GM19239 (cell line): ENCODE measurements around the gene BCOR.

Experiments
- DNase-seq: peaks from one replicate; pipeline ENCODE4 v3.0.0; 2011; ENCODE audit warnings: low spot score; ENCODE audit not compliant: insufficient read length
- FAIRE-seq: peaks from 2 replicates; lab custom pipeline; 2011; peaks lifted over from hg19 to GRCh38; lab: Jason Lieb, UNC

The BCOR gene

DNA sequence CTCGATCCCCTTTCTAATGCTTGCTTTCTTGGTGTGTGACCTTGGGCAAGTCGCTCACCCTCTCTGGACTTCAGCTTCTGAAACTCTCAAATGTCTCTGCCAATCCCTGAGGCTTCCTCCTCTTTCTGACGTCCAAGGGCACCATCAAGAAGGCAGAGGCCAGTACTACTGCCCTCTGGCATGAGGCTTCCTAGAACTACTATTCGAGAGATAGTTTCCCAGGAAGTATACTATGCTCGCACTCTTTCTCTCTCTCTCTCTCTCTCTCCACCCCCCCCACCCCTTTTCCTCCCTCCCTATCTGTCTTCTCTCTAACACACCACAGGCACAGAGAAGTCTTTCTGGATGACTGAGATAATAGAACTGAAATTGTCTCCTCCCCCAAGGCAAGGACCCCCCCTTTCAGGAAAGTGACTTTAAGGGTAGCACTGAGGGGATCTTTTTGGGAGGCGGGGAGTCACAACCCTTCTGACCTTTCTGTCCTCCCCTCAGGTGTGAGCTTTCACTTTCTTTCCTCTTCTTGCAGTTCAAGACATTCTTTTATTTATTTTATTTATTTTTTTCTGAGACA is 20.0 kb upstream of the BCOR start:
- FAIRE-seq: peak; percentile 55
- DNase-seq: no peak

DNA sequence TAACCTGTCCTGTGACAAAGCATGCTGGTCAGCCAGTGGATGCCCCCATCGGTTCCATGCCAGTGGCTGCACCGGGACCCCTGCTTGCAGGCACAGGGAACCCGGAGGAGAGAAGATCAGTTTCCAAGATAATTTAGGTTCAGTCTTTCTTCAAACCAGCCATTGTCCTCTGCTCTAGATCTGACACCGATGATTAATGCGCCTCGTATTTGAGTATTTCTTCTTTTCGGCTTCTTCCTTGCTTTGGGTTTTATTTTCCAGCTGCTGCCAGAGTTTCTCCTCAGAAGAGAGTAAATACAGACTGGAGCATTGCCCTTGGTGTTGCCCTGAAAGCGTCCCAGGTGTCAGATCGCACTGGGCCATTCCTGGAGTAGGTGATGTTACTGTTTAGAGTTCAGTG is 19.2 kb upstream of the BCOR start:
- no peak for FAIRE-seq

DNA sequence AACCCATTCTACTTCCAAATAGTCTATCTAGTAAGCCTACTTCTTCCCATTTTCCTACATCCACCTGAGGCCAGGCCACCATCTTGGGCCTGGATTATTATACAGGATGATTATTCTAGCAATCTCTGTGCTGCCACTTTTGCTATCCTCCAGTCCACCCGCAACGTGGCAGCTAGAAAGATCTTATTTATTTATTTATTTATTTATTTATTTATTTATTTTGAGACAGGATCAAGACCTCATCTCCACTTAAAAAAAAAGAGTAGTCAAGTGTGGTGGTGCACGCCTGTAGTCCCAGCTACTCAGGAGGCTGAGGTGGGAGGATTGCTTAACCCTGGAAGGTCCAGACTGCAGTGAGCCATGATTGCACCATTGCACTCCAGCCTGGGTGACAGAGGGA is 15.2 kb upstream of the BCOR start:
- no peak for DNase-seq
- FAIRE-seq: no peak

More for the DNA sequence above, 19.2 kb upstream of the BCOR start:
- no peak for DNase-seq

DNA sequence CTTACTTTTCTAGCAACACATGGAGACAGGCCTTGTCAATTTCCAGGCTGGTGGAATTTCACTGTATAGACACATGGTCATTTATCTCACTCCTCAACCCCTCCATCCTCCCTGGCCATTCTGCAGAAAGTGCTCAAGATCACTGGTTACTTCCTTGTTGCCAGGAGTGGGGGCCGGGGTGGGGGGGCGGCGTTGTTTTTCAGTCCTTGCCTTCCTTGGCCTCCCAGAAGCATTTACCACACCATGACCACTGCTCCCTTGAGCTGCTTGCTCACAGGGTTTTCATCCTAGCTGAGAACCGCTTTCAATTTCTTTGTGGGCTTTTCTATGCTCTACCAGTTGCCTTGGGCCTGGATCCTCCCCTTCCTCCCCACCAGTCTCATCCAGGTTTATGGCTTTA is 14.1 kb upstream of the BCOR start:
- FAIRE-seq (no peak), DNase-seq (no peak)

DNA sequence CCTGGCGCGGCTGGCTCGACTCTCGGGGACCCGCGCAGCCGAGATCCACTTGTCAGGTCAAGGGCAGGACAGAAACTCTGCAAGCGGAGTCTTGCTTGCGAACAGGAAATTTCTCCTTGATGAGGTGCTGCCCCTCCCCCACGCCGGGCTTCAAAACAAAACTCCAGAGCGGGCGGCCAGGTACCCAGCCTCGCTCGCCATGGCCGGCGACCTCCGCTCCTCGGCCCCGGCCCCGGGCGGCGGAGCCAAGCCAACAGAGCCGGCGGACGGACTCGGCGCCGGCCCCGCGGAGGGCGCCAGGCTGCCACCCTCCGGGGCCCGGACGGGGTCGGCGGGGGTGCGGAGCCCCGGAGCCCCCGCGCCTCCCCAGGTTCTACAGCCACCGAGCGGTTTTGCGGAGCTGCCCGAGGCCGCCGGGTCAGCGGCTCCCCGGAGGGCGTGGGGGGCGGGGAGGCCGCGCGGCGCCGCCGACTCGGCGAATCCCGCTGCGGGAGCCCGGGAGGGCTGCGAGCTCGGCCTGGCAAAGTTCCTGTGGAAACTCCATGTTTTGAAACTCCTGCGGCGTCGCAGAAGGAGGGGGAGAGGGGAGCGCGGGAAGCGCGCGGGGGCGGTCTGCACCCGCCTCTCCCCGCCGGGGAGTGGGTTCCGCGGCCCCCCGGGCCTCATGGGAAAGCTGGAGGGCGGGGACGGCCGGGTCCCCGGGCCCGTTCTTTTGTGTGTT is 11.7 kb upstream of the BCOR start:
- FAIRE-seq (no peak), DNase-seq (no peak)

DNA sequence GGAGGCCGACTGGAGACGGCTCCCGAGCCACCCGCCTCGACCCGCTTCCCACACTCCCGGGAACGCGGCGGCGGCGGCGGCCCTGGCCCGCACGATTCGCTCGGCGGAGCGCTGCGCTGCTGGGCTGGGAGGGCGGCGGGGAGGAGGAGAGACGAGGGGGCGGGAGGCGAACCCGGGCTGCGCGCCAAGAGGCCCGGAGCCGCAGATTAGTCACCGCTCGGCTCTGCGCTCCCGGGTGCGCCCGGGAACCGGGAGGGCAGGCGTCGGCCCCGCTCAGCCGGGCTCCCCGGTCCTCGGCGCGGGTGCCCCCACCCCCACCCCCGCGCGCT is 11.2 kb upstream of the BCOR start:
- FAIRE-seq (no peak), DNase-seq (no peak)

DNA sequence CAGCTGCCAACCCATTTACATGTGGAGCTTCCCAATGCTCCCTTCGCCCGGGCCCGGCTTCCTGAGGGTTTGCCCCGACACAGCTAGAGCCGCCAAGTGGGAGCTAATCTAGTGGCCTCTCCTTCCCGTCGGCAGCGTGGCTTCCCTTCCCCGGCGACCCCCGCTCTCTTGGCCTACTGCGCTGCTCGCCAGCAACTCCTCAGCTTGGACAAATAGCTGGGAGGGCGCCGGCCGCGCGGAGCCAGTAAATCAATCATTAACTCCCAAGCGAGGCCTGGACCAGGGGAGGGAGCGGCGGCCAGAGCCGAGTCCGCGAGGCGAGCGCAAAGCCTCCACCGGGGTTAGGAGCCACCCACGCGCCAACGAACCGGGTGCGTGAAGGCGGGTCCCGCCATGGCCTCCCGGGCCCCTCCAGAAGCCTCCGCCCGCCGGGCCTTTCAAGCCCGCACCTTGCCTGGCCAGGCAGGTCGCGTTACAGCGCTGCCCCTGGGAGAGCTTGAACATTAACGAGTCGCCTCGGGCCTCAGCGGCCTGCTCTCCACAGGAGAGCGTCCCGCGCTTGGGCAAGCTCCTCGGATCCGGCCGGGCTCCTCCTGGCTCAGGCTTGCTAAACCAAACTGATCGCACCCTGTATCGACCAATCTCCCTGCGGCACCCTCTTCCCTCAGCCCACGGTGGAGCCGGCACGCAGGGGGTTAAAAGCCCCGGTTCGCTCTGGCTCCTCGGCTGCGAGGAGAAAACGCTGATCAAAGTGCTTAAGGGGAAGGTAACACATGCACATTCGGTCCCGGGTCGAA is 10.6 kb upstream of the BCOR start:
- DNase-seq (no peak), FAIRE-seq (peak; percentile 51)

DNA sequence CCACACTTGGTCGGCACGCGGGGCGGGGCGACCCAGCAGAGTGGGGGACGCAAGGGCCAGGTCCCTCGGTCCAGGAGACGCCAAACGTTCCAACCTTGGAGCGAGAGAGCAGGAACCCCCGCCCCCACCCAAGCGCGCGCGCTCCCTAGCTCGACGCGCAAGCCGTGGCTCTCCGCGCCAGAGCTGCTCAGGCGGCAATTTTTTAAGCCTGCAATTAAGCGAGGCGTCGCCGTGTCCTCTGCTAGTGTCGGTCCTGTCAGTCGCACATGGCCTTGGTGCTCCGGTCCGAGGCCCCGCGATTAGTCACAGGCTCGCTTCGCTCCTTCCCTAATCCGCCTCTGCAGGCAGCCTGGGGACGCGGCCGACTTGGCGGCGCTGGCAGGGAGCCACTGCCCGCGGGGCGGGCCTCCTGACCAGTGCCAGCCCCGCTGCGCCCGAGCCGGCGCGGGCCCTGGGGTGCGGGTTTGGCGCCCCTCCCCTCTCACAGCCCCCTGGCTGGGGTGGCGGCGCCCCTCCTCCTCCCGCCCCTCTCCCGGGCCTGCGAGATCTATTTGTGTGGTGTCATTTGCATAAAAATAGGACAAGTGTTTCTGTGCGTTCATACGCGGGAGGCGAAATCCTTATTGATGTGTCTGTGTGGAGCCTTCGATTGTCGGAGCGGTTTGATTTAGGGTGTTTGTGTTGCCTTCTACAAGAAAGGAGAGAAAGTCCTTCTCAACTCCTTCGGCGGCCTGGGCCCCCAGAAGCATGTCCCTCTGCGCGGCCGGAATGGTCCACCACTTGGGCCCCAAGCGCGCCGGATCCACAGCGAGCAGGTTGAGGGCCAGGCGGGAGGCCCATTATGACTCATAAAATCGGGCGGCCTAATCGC is 9.8 kb upstream of the BCOR start:
- DNase-seq (peak; percentile 20), FAIRE-seq (no peak)

DNA sequence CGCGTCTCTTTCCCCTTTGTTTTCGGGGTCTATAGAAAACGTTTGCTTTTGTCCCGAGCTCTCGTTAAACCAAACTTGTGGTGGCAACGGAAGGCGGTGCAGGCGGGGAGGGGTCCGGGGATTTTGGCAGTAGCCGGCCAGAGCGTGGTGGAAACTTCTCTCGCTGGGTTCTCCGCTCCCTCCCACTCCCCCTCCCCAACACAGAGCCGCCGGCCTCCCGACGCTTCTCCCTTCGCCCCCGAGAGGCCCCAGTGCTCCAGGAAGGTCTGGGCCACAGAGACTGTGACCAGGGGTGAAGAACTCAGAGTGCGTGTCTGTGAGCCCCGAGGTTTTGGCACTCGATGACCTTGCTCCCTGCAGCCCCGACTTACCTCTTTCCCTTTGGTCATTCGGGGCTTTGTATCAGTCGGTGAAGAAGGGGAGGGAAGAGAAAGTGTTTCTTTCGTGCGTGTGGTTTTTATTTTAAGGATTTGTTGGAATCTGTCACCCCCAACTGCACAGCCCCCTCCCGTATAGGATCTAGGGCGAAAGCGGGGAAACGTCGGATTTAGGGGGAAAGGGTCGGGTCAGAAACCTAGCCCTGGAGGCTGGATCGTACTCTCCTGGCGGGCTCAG is 9.0 kb upstream of the BCOR start:
- DNase-seq: no peak

DNA sequence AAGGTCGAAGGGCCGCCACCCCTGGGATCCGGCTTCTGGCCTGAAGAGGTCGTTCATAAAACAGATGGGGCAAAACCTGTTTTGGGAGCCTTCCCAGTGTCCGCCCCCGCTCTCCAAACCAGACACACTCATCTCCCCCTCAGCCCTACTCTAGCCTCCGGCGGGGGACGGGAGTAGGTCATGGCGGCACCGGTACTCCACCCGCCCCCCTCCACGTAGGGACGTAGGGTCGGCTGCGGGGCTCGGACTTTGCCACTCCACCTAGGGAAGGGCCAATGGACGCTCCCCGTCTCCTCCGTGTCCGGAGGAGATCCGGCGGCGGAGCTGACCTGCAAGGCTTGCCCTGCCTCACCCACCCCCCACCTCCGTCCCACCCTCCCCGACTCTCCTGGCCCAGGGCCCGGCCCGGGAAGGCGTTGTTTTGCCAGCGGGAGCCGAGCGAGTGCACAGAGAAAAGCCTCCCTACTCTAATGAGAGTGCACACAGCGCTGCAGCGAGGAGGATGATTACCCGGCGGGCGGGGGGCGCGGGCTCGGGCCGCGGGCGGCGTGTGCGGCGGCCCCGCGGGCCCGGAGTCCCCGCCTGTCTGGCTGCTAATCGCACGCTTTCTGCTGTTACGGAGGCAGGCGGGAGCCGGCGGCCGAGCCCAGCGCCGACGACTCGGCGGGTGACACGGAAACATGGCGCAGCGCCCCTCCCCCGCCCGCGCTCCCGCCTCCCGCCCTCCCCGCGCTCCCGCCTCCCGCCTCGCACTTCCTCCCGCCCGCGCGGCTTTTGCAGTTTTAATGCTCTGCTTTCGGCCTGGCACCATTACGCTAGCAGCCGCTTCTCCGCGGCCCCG is 8.3 kb upstream of the BCOR start:
- DNase-seq (peak; percentile 27), FAIRE-seq (peak; percentile 88)

More for the DNA sequence above, 9.0 kb upstream of the BCOR start:
- FAIRE-seq: peak; percentile 59

DNA sequence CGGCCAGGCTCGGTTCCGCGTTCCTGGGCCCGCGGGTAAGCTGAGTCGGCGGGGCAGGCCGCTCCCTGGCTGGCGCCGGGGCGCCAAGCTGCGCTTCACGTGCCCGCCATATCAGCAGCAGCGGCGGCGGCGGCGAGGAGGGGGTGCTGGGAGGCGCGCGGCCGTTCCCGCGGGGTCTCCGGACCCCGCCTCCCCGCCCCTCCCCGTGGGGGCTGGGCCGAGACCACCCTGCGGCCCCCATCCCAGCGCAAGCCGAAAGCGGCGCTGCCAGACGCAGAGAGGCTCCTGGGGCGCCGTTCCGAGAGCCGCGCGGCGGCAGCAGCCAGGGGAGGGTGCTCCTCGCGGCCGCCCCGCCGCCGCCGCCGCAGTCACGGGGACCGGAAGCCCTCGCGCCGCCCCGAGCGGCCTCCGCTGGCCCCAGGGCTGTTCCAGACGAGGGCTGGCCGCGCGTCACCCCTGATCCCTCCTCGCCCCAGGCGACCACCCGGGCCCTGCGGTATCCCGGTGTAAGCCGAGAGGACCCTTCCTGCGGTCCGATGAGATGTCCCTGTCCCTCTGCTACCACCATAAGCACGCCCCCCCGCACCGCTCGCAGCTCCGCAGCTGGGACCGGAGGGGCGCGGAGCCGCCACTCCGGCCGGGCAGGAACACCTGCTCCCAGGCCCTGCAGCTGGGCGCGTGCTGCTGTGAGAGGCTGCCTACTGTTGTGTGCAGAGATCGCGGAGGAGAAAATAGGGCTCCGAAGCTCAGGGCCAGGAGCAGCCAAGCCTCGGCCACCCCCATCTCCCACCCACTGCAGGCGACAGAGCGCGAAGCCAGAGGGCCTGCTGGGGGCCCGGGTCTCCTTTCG is 7.5 kb upstream of the BCOR start:
- DNase-seq (no peak), FAIRE-seq (peak; percentile 62)

DNA sequence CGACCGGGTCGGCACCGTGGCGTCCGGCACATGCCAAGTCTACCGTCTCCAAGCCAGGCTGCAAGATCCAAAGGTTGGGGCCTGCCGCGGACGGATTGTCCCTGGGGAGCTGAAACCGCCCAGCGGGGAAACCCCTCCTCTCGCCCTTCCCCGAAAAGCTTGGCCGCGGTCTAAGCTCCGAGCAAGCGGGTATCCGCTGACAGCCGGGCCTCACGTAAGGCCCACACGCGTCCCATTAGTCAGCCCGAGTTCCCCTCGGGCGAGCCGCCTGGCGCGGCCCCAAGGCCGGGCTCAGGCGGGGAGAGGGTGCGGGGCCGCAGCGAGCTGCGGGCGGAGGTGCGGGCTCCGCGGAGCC is 6.8 kb upstream of the BCOR start:
- no peak for DNase-seq
- peak; percentile 77 for FAIRE-seq

DNA sequence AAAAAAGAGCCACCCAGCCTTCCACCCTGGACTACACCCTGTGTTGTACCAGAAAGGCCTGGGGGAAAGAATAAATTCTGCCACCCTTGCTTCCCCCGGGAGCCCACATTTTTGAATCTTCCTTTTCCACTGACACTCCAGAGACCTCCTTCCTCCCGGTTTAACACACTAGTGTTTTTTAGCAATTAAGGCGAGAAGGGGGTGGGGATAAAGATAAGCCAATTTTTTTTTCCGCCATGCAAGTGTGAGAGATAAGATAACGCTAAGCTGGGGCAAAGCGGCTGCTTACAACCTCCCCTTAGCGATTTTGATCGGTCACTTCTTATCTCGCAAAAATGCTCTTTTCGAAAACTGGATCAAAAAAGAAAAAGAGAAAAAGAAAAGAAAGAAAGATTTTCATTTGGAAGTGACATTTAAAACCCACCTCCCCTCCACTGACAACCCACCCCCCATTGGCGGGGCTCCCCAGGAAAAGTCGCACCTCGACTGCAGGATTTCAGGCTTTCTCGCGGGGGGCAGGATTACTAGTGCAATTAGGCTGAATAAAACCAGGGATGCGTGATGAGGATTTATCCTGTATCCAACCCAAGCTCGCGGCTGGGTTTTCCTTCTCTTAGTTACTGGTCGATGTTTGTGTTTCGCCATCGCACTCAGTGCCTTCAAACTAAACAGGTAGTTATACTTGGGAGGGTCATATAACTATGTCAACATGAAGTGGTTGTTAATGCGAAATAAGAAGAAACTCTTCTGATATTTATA is 6.0 kb upstream of the BCOR start:
- FAIRE-seq (peak; percentile 71), DNase-seq (no peak)

DNA sequence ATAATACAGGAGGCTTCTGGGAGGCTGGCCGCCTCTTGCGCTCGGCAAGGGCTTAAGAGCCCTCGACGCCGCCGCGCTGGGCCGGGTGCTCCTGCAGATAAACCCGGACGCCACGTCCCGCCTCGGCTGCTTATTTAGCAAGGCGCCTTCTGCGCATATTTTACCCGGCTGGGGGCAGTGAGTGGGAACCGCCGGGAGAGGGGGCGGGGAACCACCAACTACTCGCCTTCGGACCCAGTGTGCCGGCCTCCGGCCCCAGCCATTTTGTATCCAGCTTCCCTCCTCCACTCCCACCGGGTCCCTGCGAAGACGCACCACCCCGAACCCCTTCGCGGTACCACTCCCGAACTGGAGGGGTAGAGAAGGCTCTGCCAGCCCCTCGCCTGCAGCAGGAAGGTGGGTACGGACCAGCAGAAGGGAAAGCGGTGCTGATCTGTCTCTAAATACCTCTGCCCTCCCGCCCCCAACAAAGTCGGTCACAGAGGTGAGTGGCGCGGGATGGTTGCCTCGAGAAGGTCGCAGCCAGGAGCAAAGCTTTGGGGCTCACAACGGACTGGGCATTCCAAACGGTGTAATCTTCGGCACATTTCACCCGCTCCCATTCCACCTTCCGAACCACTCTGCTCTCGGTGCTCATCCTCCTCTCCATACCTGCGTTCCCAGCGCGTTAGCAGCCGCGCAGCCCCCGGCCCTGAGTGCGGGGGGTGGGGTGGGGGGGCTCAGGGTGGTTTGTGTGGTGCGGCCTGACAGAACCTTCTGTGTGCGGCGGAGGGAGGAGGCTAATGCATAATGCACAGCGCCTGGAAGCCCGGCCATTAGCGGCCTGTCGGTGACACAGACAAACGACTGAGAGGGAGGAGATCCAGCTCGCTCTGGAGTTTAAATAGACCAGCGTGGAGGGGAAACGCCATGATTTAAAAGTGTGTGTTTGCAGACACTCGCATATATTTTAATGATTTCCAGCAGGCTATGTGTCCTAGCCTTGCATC is 4.9 kb upstream of the BCOR start:
- DNase-seq (no peak), FAIRE-seq (no peak)

DNA sequence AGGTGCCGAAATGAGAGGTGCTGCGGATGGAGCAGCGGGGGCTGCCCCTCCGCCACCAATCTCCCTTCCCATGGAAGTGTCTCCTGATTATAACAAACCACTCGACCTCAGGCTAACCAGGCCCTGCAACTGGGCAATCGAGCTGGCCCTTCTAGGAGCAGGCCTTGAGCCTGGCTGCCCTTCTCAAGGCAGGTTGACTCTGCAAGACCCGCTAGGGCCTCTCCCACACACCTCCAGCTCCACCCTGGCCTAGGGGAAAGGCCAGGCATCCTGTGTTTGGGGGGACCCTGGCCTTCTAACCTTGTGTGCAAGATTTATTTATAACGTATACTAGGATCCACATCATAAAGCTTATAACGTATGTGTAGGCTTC is 3.7 kb upstream of the BCOR start:
- DNase-seq: no peak
- peak; percentile 33 for FAIRE-seq

DNA sequence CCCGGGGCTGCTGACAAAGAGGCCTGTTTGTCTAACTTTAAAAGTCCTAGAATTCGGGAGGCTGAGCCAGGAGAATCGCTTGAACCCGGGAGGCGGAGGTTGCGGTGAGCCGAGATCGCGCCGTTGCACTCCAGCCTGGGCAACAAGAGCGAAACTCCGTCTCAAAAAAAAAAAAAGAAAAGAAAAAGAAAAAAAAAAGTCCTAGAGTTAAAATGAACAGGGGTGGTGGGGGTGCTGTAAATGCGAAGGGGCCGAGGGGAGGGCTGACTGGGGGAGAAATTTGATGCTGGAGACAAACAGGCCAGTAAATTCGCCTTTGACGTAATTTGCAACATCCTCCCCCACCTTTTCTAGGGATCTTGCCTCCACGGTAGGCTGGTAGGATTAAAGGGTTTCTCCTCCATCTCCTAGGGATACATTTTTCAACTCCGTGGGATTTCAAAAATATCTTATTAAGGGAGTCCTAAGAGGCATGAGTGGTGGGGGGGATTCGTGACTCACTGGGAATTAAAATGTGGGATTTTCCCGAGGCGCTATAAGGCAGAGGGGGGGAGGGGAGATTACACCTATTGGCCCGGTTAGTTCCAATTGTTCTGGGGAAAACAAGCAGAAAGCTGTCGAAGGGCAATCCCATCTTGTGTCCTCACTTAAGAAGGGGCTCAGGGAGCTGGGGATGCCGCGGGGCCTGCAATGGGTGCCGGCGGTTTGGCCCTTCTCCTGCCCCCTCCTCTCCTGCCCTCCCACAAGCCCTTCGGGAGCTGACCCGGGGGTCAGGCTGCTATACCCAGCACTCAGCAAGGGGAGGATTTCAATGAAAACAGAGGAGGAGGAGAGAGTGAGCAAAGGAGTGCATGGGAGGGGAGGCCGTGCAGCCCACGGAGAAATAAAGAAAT is 3.0 kb upstream of the BCOR start:
- DNase-seq (no peak), FAIRE-seq (peak; percentile 45)
